SHP77 (cell line): ENCODE results near the gene CREBRF.
A peak's percentile ranks its signal among the peaks of the same experiment; 100 is the strongest.
"Not testable (repeated sequence)": the region's sequence is repeated elsewhere in the genome, so short reads cannot be mapped to it uniquely, and the experiment has no call there.

ENCODE experiments used
- DNase-seq, 2 experiments: peaks; one replicate each; lab custom pipeline; 2025; lab: John Stamatoyannopoulos, UW

CREBRF gene

GRCh38 chr5:173039188-173039587, 17.0 kb upstream of the CREBRF start:
- no peak for DNase-seq

- no peak for DNase-seq
These were observed 16.2 kb upstream of the CREBRF start for GRCh38 chr5:173039964-173040363.

GRCh38 chr5:173041881-173042762, 14.0 kb upstream of the CREBRF start:
- DNase-seq: no peak

- no peak for DNase-seq
These were observed 13.4 kb upstream of the CREBRF start for GRCh38 chr5:173042763-173043107.

- DNase-seq: no peak
These were observed 10.7 kb upstream of the CREBRF start for GRCh38 chr5:173045474-173045873.

GRCh38 chr5:173047096-173047837, 8.9 kb upstream of the CREBRF start:
- not testable (repeated sequence) for DNase-seq

- DNase-seq: no peak
These were observed 8.4 kb upstream of the CREBRF start for GRCh38 chr5:173047838-173048105.

GRCh38 chr5:173050791-173051190, 5.4 kb upstream of the CREBRF start:
- no peak for DNase-seq

GRCh38 chr5:173051746-173052145, 4.4 kb upstream of the CREBRF start:
- DNase-seq: no peak

GRCh38 chr5:173053041-173053440, 3.1 kb upstream of the CREBRF start:
- DNase-seq: no peak

GRCh38 chr5:173055042-173055721, 970 bp upstream of the CREBRF start:
- no peak for DNase-seq

GRCh38 chr5:173055722-173055982, 500 bp upstream of the CREBRF start:
- peak in 1 of 2 experiments; percentile 17 for DNase-seq

- peak; percentile 59 to 75 for DNase-seq
These were observed 570 bp downstream of the CREBRF start for GRCh38 chr5:173056783-173057061.

GRCh38 chr5:173057062-173057924, 1.1 kb downstream of the CREBRF start:
- DNase-seq: peak; percentile 97 to 98

- DNase-seq: no peak
These were observed 6.0 kb downstream of the CREBRF start for GRCh38 chr5:173062141-173062540.

- DNase-seq: no peak
These were observed 9.0 kb downstream of the CREBRF start for GRCh38 chr5:173065155-173065554.

- no peak for DNase-seq
These were observed 13.5 kb downstream of the CREBRF start for GRCh38 chr5:173069671-173070070.

- no peak for DNase-seq
These were observed 19.1 kb downstream of the CREBRF start for GRCh38 chr5:173075137-173075843.

GRCh38 chr5:173075970-173076369, 19.8 kb downstream of the CREBRF start:
- DNase-seq: no peak

- DNase-seq: not testable (repeated sequence)
These were observed 20.3 kb downstream of the CREBRF start for GRCh38 chr5:173076471-173076870.

- DNase-seq: no peak
These were observed 22.7 kb downstream of the CREBRF start for GRCh38 chr5:173078878-173079277.

- no peak for DNase-seq
These were observed 33.4 kb downstream of the CREBRF start for GRCh38 chr5:173089581-173089980.
